ENCODE data around the gene FOXK1. TPM values are rescaled to one million over a fixed set of nuclear protein-coding genes. Genes with fewer than 3 reads are reported as not detected.

The FOXK1 gene
- total RNA-seq, 1 donor from 2014 or later: 53.6 TPM

DNA sequence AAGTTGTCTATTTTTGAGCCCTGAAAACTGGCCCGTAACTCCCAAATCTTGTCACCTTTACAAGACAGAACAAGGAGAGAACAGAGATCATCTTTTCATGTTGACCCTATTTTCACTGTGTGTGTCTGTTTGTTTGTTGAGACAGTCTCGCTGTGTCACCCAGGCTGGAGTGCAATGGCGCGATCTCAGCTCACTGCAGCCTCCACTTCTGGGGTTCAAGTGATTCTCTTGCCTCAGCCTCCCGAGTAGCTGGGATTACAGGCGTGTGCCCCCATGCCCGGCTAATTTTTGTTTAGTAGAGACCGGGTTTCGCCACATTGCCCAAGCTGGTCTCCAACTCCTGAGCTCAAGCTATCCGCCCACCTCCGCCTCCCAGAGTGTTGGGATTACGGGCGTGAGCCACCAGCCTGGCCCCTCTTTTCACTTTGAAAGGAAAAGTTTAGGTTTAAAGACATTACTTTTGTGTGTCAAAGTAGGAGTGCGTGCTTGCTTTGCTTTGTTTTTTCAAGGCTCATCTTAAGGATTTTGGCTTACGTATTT, 32.1 kb downstream of the FOXK1 start:
- Histone ChIP-seq H4K20me1 (ENCODE audit: insufficient read depth, low read length) (peaks cover 92% of the 10 kb centered on the region), H2AFZ (ENCODE audit: low read depth, low read length) (no peak overlapping the region), H3K9me3 (ENCODE audit: insufficient read depth, low read depth, low read length) (no peaks in the 10 kb centered on the region), H3K4me1 (ENCODE audit: insufficient read depth, low read length) (peaks cover 27% of the 10 kb centered on the region), H3K36me3 (ENCODE audit: insufficient read depth, low read length) (no peaks in the 10 kb centered on the region), H3K27me3 (ENCODE audit: insufficient read depth, low read length) (no peaks in the 10 kb centered on the region), H3K9ac (ENCODE audit: low read length) (no peak overlapping the region), H3K4me3 (ENCODE audit: insufficient read depth, low read depth, low read length) (no peak overlapping the region), H3K27ac (ENCODE audit: low read depth, low read length) (no peak overlapping the region), H3K4me2 (ENCODE audit: low read length) (no peak overlapping the region), H3K79me2 (ENCODE audit: insufficient read depth, low read length) (peaks cover 98% of the 10 kb centered on the region)
- no peaks in the 10 kb centered on the region for H3K27me3 Mint-ChIP-seq (ENCODE audit: low read depth, unreplicated experiment)
- peaks cover 6% of the 10 kb centered on the region for H3K9me3 Mint-ChIP-seq (ENCODE audit: unreplicated experiment)
- no peak for DNase-seq (ENCODE audit: low read depth)
- peaks cover 25% of the 10 kb centered on the region for H3K4me1 Mint-ChIP-seq (ENCODE audit: low read depth, unreplicated experiment)
- TF ChIP-seq EZH2 (IDR thresholded peaks at IDR 0.05; ENCODE audit: insufficient read depth, low read length): no peak
- TF ChIP-seq, protein P1, sequence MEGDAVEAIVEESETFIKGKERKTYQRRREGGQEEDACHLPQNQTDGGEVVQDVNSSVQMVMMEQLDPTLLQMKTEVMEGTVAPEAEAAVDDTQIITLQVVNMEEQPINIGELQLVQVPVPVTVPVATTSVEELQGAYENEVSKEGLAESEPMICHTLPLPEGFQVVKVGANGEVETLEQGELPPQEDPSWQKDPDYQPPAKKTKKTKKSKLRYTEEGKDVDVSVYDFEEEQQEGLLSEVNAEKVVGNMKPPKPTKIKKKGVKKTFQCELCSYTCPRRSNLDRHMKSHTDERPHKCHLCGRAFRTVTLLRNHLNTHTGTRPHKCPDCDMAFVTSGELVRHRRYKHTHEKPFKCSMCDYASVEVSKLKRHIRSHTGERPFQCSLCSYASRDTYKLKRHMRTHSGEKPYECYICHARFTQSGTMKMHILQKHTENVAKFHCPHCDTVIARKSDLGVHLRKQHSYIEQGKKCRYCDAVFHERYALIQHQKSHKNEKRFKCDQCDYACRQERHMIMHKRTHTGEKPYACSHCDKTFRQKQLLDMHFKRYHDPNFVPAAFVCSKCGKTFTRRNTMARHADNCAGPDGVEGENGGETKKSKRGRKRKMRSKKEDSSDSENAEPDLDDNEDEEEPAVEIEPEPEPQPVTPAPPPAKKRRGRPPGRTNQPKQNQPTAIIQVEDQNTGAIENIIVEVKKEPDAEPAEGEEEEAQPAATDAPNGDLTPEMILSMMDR (IDR thresholded peaks at IDR 0.05; ENCODE audit: insufficient read depth, low read depth, low read length): no peak
- no peak for FAIRE-seq
- no peak overlapping the region for H3K4me3 Mint-ChIP-seq (ENCODE audit: unreplicated experiment)
- H3K27ac Mint-ChIP-seq (ENCODE audit: unreplicated experiment): no peak overlapping the region
- H3K36me3 Mint-ChIP-seq (ENCODE audit: low read depth, unreplicated experiment): peaks cover 31% of the 10 kb centered on the region

DNA sequence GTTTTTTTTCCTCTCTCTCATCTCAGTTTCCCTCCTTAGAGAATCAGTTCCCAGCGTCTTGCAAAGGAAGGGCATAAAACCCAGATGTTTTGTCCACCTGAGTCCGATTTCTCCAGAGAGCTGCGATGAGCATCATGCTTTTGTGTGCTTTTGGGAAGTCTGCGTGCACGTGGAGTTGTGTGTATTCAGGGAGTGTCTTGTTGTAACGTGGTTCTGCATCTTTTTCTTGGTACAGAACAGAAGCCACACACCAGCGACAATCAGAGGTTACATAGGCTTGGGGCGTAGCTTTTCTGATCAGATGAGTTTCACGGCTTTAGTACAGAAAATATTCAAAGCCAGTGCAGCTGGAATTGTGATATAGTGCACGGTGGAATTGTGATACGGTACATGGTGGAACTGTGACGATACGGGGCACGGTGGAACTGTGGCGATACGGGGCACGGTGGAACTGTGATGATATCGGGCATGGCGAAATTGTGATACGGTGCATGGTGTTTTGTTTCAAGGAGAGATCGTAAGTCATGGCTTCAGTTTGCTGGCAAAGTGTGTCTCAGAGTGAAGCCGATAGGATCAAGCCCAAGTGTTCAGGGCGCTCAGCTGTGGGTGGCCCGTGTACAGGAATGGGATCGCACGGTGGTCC, 32.8 kb downstream of the FOXK1 start:
- Mint-ChIP-seq H3K4me3 (ENCODE audit: unreplicated experiment) (no peak overlapping the region), H3K4me1 (ENCODE audit: low read depth, unreplicated experiment) (peaks cover 19% of the 10 kb centered on the region), H3K9me3 (ENCODE audit: unreplicated experiment) (peaks cover 6% of the 10 kb centered on the region), H3K36me3 (ENCODE audit: low read depth, unreplicated experiment) (peaks cover 32% of the 10 kb centered on the region), H3K27ac (ENCODE audit: unreplicated experiment) (peak overlapping the region; percentile 1), H3K27me3 (ENCODE audit: low read depth, unreplicated experiment) (no peaks in the 10 kb centered on the region)
- Histone ChIP-seq H3K4me2 (ENCODE audit: low read length) (peak overlapping the region; percentile 57), H3K4me3 (ENCODE audit: insufficient read depth, low read depth, low read length) (no peak overlapping the region), H3K4me1 (ENCODE audit: insufficient read depth, low read length) (peaks cover 27% of the 10 kb centered on the region), H4K20me1 (ENCODE audit: insufficient read depth, low read length) (peaks cover 91% of the 10 kb centered on the region), H3K27me3 (ENCODE audit: insufficient read depth, low read length) (no peaks in the 10 kb centered on the region), H3K9ac (ENCODE audit: low read length) (peak overlapping the region; percentile 9), H3K27ac (ENCODE audit: low read depth, low read length) (no peak overlapping the region), H3K9me3 (ENCODE audit: insufficient read depth, low read depth, low read length) (no peaks in the 10 kb centered on the region), H3K36me3 (ENCODE audit: insufficient read depth, low read length) (no peaks in the 10 kb centered on the region), H3K79me2 (ENCODE audit: insufficient read depth, low read length) (peaks cover 98% of the 10 kb centered on the region), H2AFZ (ENCODE audit: low read depth, low read length) (no peak overlapping the region)
- no peak for FAIRE-seq
- no peak for DNase-seq (ENCODE audit: low read depth)
- TF ChIP-seq, protein P1 (IDR thresholded peaks at IDR 0.05; ENCODE audit: insufficient read depth, low read depth, low read length): no peak

DNA sequence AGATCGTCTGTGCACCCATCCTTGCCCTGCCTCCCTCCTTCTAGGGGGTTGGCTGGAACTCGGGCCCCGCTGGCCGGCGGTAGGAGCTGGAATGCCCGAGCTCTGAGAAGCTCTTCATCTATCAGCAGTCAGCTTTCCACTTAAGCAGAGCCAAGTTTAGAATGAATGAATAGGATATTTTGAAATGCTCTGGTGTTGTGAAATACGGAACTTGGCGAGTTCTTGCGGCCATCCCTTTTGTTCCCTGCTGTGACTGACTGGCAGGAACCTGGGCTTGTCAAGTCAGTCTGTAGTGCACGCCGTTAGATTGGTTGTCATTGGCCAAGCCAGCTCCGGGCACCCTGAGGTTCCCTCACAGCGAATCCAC, 33.3 kb downstream of the FOXK1 start:
- Histone ChIP-seq H4K20me1 (ENCODE audit: insufficient read depth, low read length) (peaks cover 93% of the 10 kb centered on the region), H3K27me3 (ENCODE audit: insufficient read depth, low read length) (no peaks in the 10 kb centered on the region), H2AFZ (ENCODE audit: low read depth, low read length) (no peak overlapping the region), H3K9ac (ENCODE audit: low read length) (peak overlapping the region; percentile 9), H3K27ac (ENCODE audit: low read depth, low read length) (no peak overlapping the region), H3K4me1 (ENCODE audit: insufficient read depth, low read length) (peaks cover 27% of the 10 kb centered on the region), H3K4me2 (ENCODE audit: low read length) (peak overlapping the region; percentile 57), H3K36me3 (ENCODE audit: insufficient read depth, low read length) (no peaks in the 10 kb centered on the region), H3K79me2 (ENCODE audit: insufficient read depth, low read length) (peaks cover 98% of the 10 kb centered on the region), H3K9me3 (ENCODE audit: insufficient read depth, low read depth, low read length) (no peaks in the 10 kb centered on the region), H3K4me3 (ENCODE audit: insufficient read depth, low read depth, low read length) (no peak overlapping the region)
- H3K4me3 Mint-ChIP-seq (ENCODE audit: unreplicated experiment): no peak overlapping the region
- H3K9me3 Mint-ChIP-seq (ENCODE audit: unreplicated experiment): peaks cover 6% of the 10 kb centered on the region
- peaks cover 19% of the 10 kb centered on the region for H3K4me1 Mint-ChIP-seq (ENCODE audit: low read depth, unreplicated experiment)
- peaks cover 33% of the 10 kb centered on the region for H3K36me3 Mint-ChIP-seq (ENCODE audit: low read depth, unreplicated experiment)
- FAIRE-seq (no peak), DNase-seq (ENCODE audit: low read depth) (peak; percentile 90)
- H3K27ac Mint-ChIP-seq (ENCODE audit: unreplicated experiment): peak overlapping the region; percentile 1
- TF ChIP-seq EZH2 (IDR thresholded peaks at IDR 0.05; ENCODE audit: insufficient read depth, low read length): no peak
- TF ChIP-seq, protein P1 (IDR thresholded peaks at IDR 0.05; ENCODE audit: insufficient read depth, low read depth, low read length): no peak
- no peaks in the 10 kb centered on the region for H3K27me3 Mint-ChIP-seq (ENCODE audit: low read depth, unreplicated experiment)
